K562 (cell line): Measurements from ENCODE around the gene OR8B3.

Source experiments
- CBFB ChIP-seq: sonication (generic); formaldehyde crosslinking; IDR thresholded peaks from 2 replicates; pipeline ENCODE4 v1.4.0; 2020; ENCODE audit warnings: mild to moderate bottlenecking, missing genetic modification reagents
- CREB1 ChIP-seq, 2 experiments: sonication (generic) in 1 of 2; formaldehyde crosslinking in 1 of 2; IDR thresholded peaks; 2 replicates each; pipeline versions ENCODE4 v1.6.1 to v1.8.0; 2012 to 2022; ENCODE audit warnings: inconsistent platforms in 1 of 2, mild to moderate bottlenecking in 1 of 2, missing genetic modification reagents in 1 of 2, moderate library complexity in 1 of 2
- ESRRB ChIP-seq: fragments of 250-450 bp; sonication (Bioruptor Pico); IDR thresholded peaks from 2 replicates; pipeline ENCODE4 v1.5.0; 2020; ENCODE audit warnings: mild to moderate bottlenecking, moderate library complexity, borderline replicate concordance
- TF ChIP-seq, protein P1 (sequence below), 3 experiments: IDR thresholded peaks in 2 of 3; conservative IDR thresholded peaks in 1 of 3; 2 replicates each; pipeline ENCODE4 v1.5.1; 2011 to 2012; ENCODE audit warnings: low read length in 3 of 3, mild to moderate bottlenecking in 3 of 3, control low read depth in 2 of 3, improper control_type of control experiment in 1 of 3, inconsistent platforms in 1 of 3, low read depth in 1 of 3, mixed read lengths in 1 of 3, moderate library complexity in 1 of 3; ENCODE audit not compliant: insufficient read depth in 2 of 3

GRCh38 chr11:124440608-124441007 is 41.8 kb upstream of the OR8B3 start:
- TF ChIP-seq, protein P1, sequence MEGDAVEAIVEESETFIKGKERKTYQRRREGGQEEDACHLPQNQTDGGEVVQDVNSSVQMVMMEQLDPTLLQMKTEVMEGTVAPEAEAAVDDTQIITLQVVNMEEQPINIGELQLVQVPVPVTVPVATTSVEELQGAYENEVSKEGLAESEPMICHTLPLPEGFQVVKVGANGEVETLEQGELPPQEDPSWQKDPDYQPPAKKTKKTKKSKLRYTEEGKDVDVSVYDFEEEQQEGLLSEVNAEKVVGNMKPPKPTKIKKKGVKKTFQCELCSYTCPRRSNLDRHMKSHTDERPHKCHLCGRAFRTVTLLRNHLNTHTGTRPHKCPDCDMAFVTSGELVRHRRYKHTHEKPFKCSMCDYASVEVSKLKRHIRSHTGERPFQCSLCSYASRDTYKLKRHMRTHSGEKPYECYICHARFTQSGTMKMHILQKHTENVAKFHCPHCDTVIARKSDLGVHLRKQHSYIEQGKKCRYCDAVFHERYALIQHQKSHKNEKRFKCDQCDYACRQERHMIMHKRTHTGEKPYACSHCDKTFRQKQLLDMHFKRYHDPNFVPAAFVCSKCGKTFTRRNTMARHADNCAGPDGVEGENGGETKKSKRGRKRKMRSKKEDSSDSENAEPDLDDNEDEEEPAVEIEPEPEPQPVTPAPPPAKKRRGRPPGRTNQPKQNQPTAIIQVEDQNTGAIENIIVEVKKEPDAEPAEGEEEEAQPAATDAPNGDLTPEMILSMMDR (IDR thresholded peaks at IDR 0.05 in 2 of 3, conservative IDR thresholded peaks at IDR 0.05 in 1 of 3; ENCODE audit: insufficient read depth in 2 of 3, low read depth in 1 of 3, low read length in 3 of 3) = no peak
- TF ChIP-seq ESRRB (no peak), CREB1 (IDR thresholded peaks at IDR 0.05) (no peak), CREB1 (CRISPR knock-in tag; IDR thresholded peaks at IDR 0.05) (no peak), CBFB (no peak)
